HepG2 (cell line): Measurements from ENCODE around the gene THAP2. TPM values are rescaled to one million over a fixed set of nuclear protein-coding genes. Genes with fewer than 3 reads are reported as not detected.

Experiments
- BORCS8-MEF2B ChIP-seq: sonication (generic); formaldehyde crosslinking; IDR thresholded peaks from 2 replicates; pipeline ENCODE4 v1.8.0; 2022; ENCODE audit warnings: mild to moderate bottlenecking, missing genetic modification reagents
- BRCA1 ChIP-seq: sonication (generic); formaldehyde crosslinking; IDR thresholded peaks from 2 replicates; pipeline ENCODE4 v1.4.0; 2020; ENCODE audit warnings: missing genetic modification reagents
- DZIP1 ChIP-seq: sonication (generic); formaldehyde crosslinking; IDR thresholded peaks from 2 replicates; pipeline ENCODE4 v1.5.0; 2020; ENCODE audit warnings: mild to moderate bottlenecking, missing genetic modification reagents
- EED ChIP-seq: sonication (generic); formaldehyde crosslinking; IDR thresholded peaks from 2 replicates; pipeline ENCODE4 v1.5.0; 2020; ENCODE audit warnings: mild to moderate bottlenecking, missing genetic modification reagents
- EZH2 ChIP-seq: conservative IDR thresholded peaks from 2 replicates; pipeline ENCODE4 v1.6.1; 2012; ENCODE audit warnings: mild to moderate bottlenecking, low read depth, low read length, moderate library complexity
- HOXA5 ChIP-seq: sonication (generic); formaldehyde crosslinking; IDR thresholded peaks from 2 replicates; pipeline ENCODE4 v1.4.0; 2020; ENCODE audit warnings: missing genetic modification reagents
- ISL2 ChIP-seq: sonication (generic); formaldehyde crosslinking; IDR thresholded peaks from 2 replicates; pipeline ENCODE4 v1.5.0; 2020; ENCODE audit warnings: missing genetic modification reagents
- KAT7 ChIP-seq: IDR thresholded peaks from 2 replicates; pipeline ENCODE4 v1.6.1; 2018; ENCODE audit warnings: borderline replicate concordance, missing compliant biosample characterization
- MAF1 ChIP-seq: sonication (generic); formaldehyde crosslinking; IDR thresholded peaks from 2 replicates; pipeline ENCODE4 v1.5.0; 2020; ENCODE audit warnings: missing genetic modification reagents, borderline replicate concordance
- MTF1 ChIP-seq: sonication (generic); formaldehyde crosslinking; IDR thresholded peaks from 2 replicates; pipeline ENCODE4 v1.5.0; 2020; ENCODE audit warnings: missing genetic modification reagents
- PBX3 ChIP-seq: sonication (generic); formaldehyde crosslinking; IDR thresholded peaks from 2 replicates; pipeline ENCODE4 v1.8.1; 2023; ENCODE audit warnings: missing genetic modification reagents, inconsistent platforms, borderline replicate concordance
- PHF21A ChIP-seq: sonication (generic); formaldehyde crosslinking; IDR thresholded peaks from 2 replicates; pipeline ENCODE4 v1.5.0; 2020; ENCODE audit warnings: mild to moderate bottlenecking, missing genetic modification reagents
- PHF8 ChIP-seq: sonication (generic); formaldehyde crosslinking; IDR thresholded peaks from 2 replicates; pipeline ENCODE4 v1.5.0; 2020; ENCODE audit warnings: missing genetic modification reagents
- POLR2AphosphoS5 ChIP-seq: IDR thresholded peaks from 2 replicates; pipeline ENCODE4 v1.6.1; 2012; ENCODE audit warnings: low read depth, low read length
- SAP130 ChIP-seq: IDR thresholded peaks from 2 replicates; pipeline ENCODE4 v1.6.1; 2016; ENCODE audit warnings: low read depth
- SKI ChIP-seq: fragments of 450-650 bp; IDR thresholded peaks from one replicate; pipeline ENCODE4 v1.6.1; 2018; ENCODE audit warnings: mild to moderate bottlenecking; ENCODE audit not compliant: partially characterized antibody
- THAP7 ChIP-seq: sonication (generic); formaldehyde crosslinking; IDR thresholded peaks from 2 replicates; pipeline ENCODE4 v1.8.1; 2023; ENCODE audit warnings: mild to moderate bottlenecking, missing genetic modification reagents
- ZNF431 ChIP-seq: sonication (generic); formaldehyde crosslinking; IDR thresholded peaks from 2 replicates; pipeline ENCODE4 v1.9.0; 2022; ENCODE audit warnings: missing genetic modification reagents, low read depth, mild to moderate bottlenecking, borderline replicate concordance
- ZNF556 ChIP-seq: sonication (generic); formaldehyde crosslinking; IDR thresholded peaks from 2 replicates; pipeline ENCODE4 v1.4.0; 2020; ENCODE audit warnings: mild to moderate bottlenecking, missing genetic modification reagents, borderline replicate concordance
- ZNF564 ChIP-seq: sonication (generic); formaldehyde crosslinking; IDR thresholded peaks from 2 replicates; pipeline ENCODE4 v1.8.1; 2023; ENCODE audit warnings: mild to moderate bottlenecking, missing genetic modification reagents
- ZNF609 ChIP-seq: sonication (generic); formaldehyde crosslinking; IDR thresholded peaks from 2 replicates; pipeline ENCODE4 v1.4.0; 2020; ENCODE audit warnings: mild to moderate bottlenecking, missing genetic modification reagents, borderline replicate concordance
- ZSCAN12 ChIP-seq: sonication (generic); formaldehyde crosslinking; IDR thresholded peaks from 2 replicates; pipeline ENCODE4 v1.9.0; 2021; ENCODE audit warnings: mild to moderate bottlenecking, missing genetic modification reagents
- polyA plus RNA-seq, 8 experiments: library from polyadenylated mRNA; depleted of rRNA in 3 of 8; stranded (reverse) in 7 of 8; unstranded in 1 of 8; fragments of >200 nt; fragmentation: Illumina TruSeq in 4 of 8; extraction: Trizol in 4 of 8; gene quantifications; 2 replicates each; pipeline versions ENCODE4 v1.2.1 to v1.2.3, GENCODE V29; 2011 to 2016; ENCODE audit warnings: low read depth in 4 of 8, missing spikeins in 1 of 8, mixed read lengths in 1 of 8; ENCODE audit not compliant: insufficient read depth in 1 of 8
- total RNA-seq, 5 experiments: library from RNA; depleted of rRNA; stranded (reverse); fragments of >200 nt; fragmentation: Illumina TruSeq; extraction: Trizol; gene quantifications; 2 replicates each; pipeline ENCODE4 v1.2.3, GENCODE V29; 2016; ENCODE audit warnings: low read depth in 1 of 5

Gene THAP2
- total and polyA plus RNA-seq, 2 of the 13 experiments (the other 11 are each of a cell fraction or from before 2014, with no cell fraction given): 5.2 to 6.2 TPM

GRCh38 chr12:71662849-71663560, 1.1 kb upstream of the THAP2 start (continued):
- TF ChIP-seq ZNF609 (no peak), ISL2 (CRISPR knock-in tag) (no peak), PHF8 (no peak), BORCS8-MEF2B (CRISPR knock-in tag) (no peak), MTF1 (CRISPR knock-in tag) (no peak), PHF21A (CRISPR knock-in tag) (no peak), KAT7 (CRISPR knock-in tag) (no peak), SAP130 (CRISPR knock-in tag) (peak; percentile 20; the same call in 1 of the 2 replicates), DZIP1 (CRISPR knock-in tag) (no peak), ZNF564 (CRISPR knock-in tag) (no peak), EZH2 (no peak), ZNF556 (CRISPR knock-in tag) (no peak), SKI (no peak), MAF1 (CRISPR knock-in tag) (no peak), BRCA1 (CRISPR knock-in tag) (no peak), ZNF431 (CRISPR knock-in tag) (no peak), HOXA5 (CRISPR knock-in tag) (no peak; the same call in 1 of the 2 replicates), POLR2AphosphoS5 (no peak), EED (CRISPR knock-in tag) (no peak), THAP7 (CRISPR knock-in tag) (no peak), ZSCAN12 (CRISPR knock-in tag) (no peak), PBX3 (CRISPR knock-in tag) (no peak)
